GM19240 (cell line): ENCODE measurements around the gene PKLR.
"Not testable (repeated sequence)": the region's sequence is repeated elsewhere in the genome, so short reads cannot be mapped to it uniquely, and the experiment has no call there.

Experiments used
- DNase-seq: peaks from one replicate; pipeline ENCODE4 v3.0.0; 2011; ENCODE audit warnings: low spot score; ENCODE audit not compliant: insufficient read length

The PKLR gene

GRCh38 chr1:155301342-155301841, at the start of gene PKLR:
PKLR (minus strand) TSS chr1:155301438; CDS start chr1:155301395, 43 bp downstream.
- DNase-seq = no peak

- no peak for DNase-seq
These were observed 41.6 kb upstream of the PKLR start for GRCh38 chr1:155342842-155343241.

- DNase-seq = no peak
These were observed 38.4 kb upstream of the PKLR start for GRCh38 chr1:155339515-155340097.

GRCh38 chr1:155334962-155335361, 33.7 kb upstream of the PKLR start:
- no peak for DNase-seq

- DNase-seq = no peak
These were observed 28.9 kb upstream of the PKLR start for GRCh38 chr1:155329980-155330598.

- not testable (repeated sequence) for DNase-seq
These were observed 27.6 kb upstream of the PKLR start for GRCh38 chr1:155328856-155329255.

GRCh38 chr1:155327981-155328380, 26.7 kb upstream of the PKLR start:
- no peak for DNase-seq

GRCh38 chr1:155326631-155327037, 25.4 kb upstream of the PKLR start:
- no peak for DNase-seq

- no peak for DNase-seq
These were observed 24.8 kb upstream of the PKLR start for GRCh38 chr1:155326020-155326526.

- no peak for DNase-seq
These were observed 24.3 kb upstream of the PKLR start for GRCh38 chr1:155325603-155325893.

- DNase-seq = no peak
These were observed 23.7 kb upstream of the PKLR start for GRCh38 chr1:155324717-155325602.

- peak; percentile 80 for DNase-seq
These were observed 22.9 kb upstream of the PKLR start for GRCh38 chr1:155324037-155324716.

GRCh38 chr1:155323729-155324036, 22.4 kb upstream of the PKLR start:
- no peak for DNase-seq

GRCh38 chr1:155322953-155323728, 21.9 kb upstream of the PKLR start:
- DNase-seq = no peak

- DNase-seq = no peak
These were observed 21.3 kb upstream of the PKLR start for GRCh38 chr1:155322571-155322952.

- DNase-seq = no peak
These were observed 20.6 kb upstream of the PKLR start for GRCh38 chr1:155321639-155322503.

- no peak for DNase-seq
These were observed 19.7 kb upstream of the PKLR start, which contains the start of gene RUSC1 for GRCh38 chr1:155320661-155321617. RUSC1 (plus strand) TSS chr1:155320894; CDS start chr1:155321774, 880 bp downstream.

- no peak for DNase-seq
These were observed 19.0 kb upstream of the PKLR start for GRCh38 chr1:155320252-155320651.

GRCh38 chr1:155319536-155319935, 18.3 kb upstream of the PKLR start:
- DNase-seq = no peak
